Endodermal cell (in vitro differentiated cells): ENCODE measurements around the gene FAM174C. TPM values are rescaled to one million over a fixed set of nuclear protein-coding genes. Genes with fewer than 3 reads are reported as not detected.

Experiments
- DNase-seq: peaks from one replicate; pipeline ENCODE4 v3.0.0-alpha.2; 2017
- H3K27ac ChIP-seq: 2 replicates; pipeline ENCODE4 v1.5.1; 2013; ENCODE audit warnings: mild to moderate bottlenecking, low read depth, low read length, moderate library complexity
- H3K27me3 ChIP-seq: 2 replicates; pipeline ENCODE4 v1.6.1; 2013; ENCODE audit warnings: mild to moderate bottlenecking, low read length, moderate library complexity; ENCODE audit not compliant: insufficient read depth, control insufficient read depth, poor library complexity, severe bottlenecking
- H3K36me3 ChIP-seq: 2 replicates; pipeline ENCODE4 v1.7.0; 2013; ENCODE audit warnings: mild to moderate bottlenecking, low read length, moderate library complexity; ENCODE audit not compliant: control insufficient read depth, insufficient read depth
- H3K4me1 ChIP-seq: one replicate; pipeline ENCODE4 v1.7.0; 2013; ENCODE audit warnings: low read length; ENCODE audit not compliant: control insufficient read depth, insufficient read depth
- H3K4me3 ChIP-seq: 2 replicates; pipeline ENCODE4 v1.5.1; 2013; ENCODE audit warnings: mild to moderate bottlenecking, low read length, moderate library complexity
- H3K9ac ChIP-seq: 2 replicates; pipeline ENCODE4 v1.6.1; 2013; ENCODE audit warnings: mild to moderate bottlenecking, low read length, moderate library complexity; ENCODE audit not compliant: poor library complexity, severe bottlenecking; ENCODE audit errors: extremely low read depth
- H3K9me3 ChIP-seq: 2 replicates; pipeline ENCODE4 v1.6.1; 2013; ENCODE audit warnings: mild to moderate bottlenecking, low read length, moderate library complexity; ENCODE audit not compliant: control insufficient read depth
- H3K27ac Mint-ChIP-seq: 2 replicates; pipeline ENCODE4 v1.8.0; 2020; ENCODE audit warnings: mixed read lengths
- H3K27me3 Mint-ChIP-seq: 2 replicates; pipeline ENCODE4 v1.8.0; 2021; ENCODE audit warnings: mild to moderate bottlenecking, mixed read lengths; ENCODE audit not compliant: insufficient read depth
- H3K36me3 Mint-ChIP-seq: 2 replicates; pipeline ENCODE4 v1.8.0; 2020; ENCODE audit warnings: low read depth, mixed read lengths
- H3K4me1 Mint-ChIP-seq: 2 replicates; pipeline ENCODE4 v1.8.0; 2020; ENCODE audit warnings: mixed read lengths
- H3K4me3 Mint-ChIP-seq: 2 replicates; pipeline ENCODE4 v1.8.0; 2020; ENCODE audit warnings: mild to moderate bottlenecking, moderate library complexity, mixed read lengths
- H3K9me3 Mint-ChIP-seq: 2 replicates; pipeline ENCODE4 v1.8.0; 2020; ENCODE audit warnings: mild to moderate bottlenecking, mixed read lengths
- CTCF ChIP-seq: fragments of 200-600 bp; sonication (generic); conservative IDR thresholded peaks from 2 replicates; pipeline ENCODE4 v1.5.0; 2021; ENCODE audit warnings: antibody characterized with exemption, mild to moderate bottlenecking
- WGBS, 2 experiments: methylation state at CpG; one replicate each; pipeline versions ENCODE4 v1.1.5 to v1.1.7; 2013; ENCODE audit warnings: missing lambda C conversion rate in 2 of 2, mixed read lengths in 1 of 2; ENCODE audit not compliant: insufficient coverage in 1 of 2, insufficient read length in 1 of 2; 5-methylcytosine and 5-hydroxymethylcytosine counted together
- total RNA-seq, 2 donors: library from RNA; stranded (reverse); fragmentation: NEBNext Ultra II Directional in 1 of 2; extraction: Animal tissue kit (Norgen Biotek cat#: 25700) in 1 of 2; gene quantifications; 2 replicates in 1 of 2; 3 replicates in 1 of 2; pipeline ENCODE4 v1.2.1, GENCODE V29; 2021

The FAM174C gene
- total RNA-seq, 2 donors from 2014 or later: 45.1 to 46.0 TPM

GRCh38 chr19:1324806-1325567 is 49.7 kb downstream of the FAM174C start:
- Histone ChIP-seq H3K36me3 (no peaks in the 10 kb centered on the region), H3K4me3 (peak overlapping the region; percentile 62), H3K9ac (peak overlapping the region; percentile 77), H3K9me3 (no peaks in the 10 kb centered on the region), H3K27ac (peak overlapping the region; percentile 92), H3K4me1 (peaks cover 9% of the 10 kb centered on the region), H3K27me3 (no peaks in the 10 kb centered on the region)
- Mint-ChIP-seq H3K27ac (no peak overlapping the region), H3K36me3 (no peaks in the 10 kb centered on the region), H3K4me3 (no peak overlapping the region), H3K27me3 (no peaks in the 10 kb centered on the region), H3K9me3 (no peaks in the 10 kb centered on the region), H3K4me1 (no peaks in the 10 kb centered on the region)
- 4 to 19% methylated on average over 23 to 66 of the region's 66 CpGs for WGBS, 2 experiments
- no peak for DNase-seq
- TF ChIP-seq CTCF: no peak

- Histone ChIP-seq H3K9me3 (no peaks in the 10 kb centered on the region), H3K27ac (peak overlapping the region; percentile 92), H3K27me3 (no peaks in the 10 kb centered on the region), H3K36me3 (no peaks in the 10 kb centered on the region), H3K4me3 (no peak overlapping the region), H3K9ac (no peak overlapping the region), H3K4me1 (peaks cover 9% of the 10 kb centered on the region)
- DNase-seq: no peak
- no peak for TF ChIP-seq CTCF
- Mint-ChIP-seq H3K4me1 (no peaks in the 10 kb centered on the region), H3K36me3 (no peaks in the 10 kb centered on the region), H3K27ac (no peak overlapping the region), H3K27me3 (peaks cover 1% of the 10 kb centered on the region), H3K9me3 (no peaks in the 10 kb centered on the region), H3K4me3 (no peak overlapping the region)
- 88 to 90% methylated on average over 32 to 38 of the region's 38 CpGs for WGBS, 2 experiments
These were observed 50.4 kb downstream of the FAM174C start for GRCh38 chr19:1325568-1326294.

GRCh38 chr19:1327125-1327524 is 51.8 kb downstream of the FAM174C start:
- Mint-ChIP-seq H3K4me1 (no peaks in the 10 kb centered on the region), H3K9me3 (no peaks in the 10 kb centered on the region), H3K4me3 (no peak overlapping the region), H3K27ac (peak overlapping the region; percentile 1), H3K27me3 (peaks cover 1% of the 10 kb centered on the region), H3K36me3 (no peaks in the 10 kb centered on the region)
- Histone ChIP-seq H3K27ac (peak overlapping the region; percentile 49), H3K36me3 (no peaks in the 10 kb centered on the region), H3K27me3 (no peaks in the 10 kb centered on the region), H3K4me3 (no peak overlapping the region), H3K4me1 (peaks cover 9% of the 10 kb centered on the region), H3K9me3 (no peaks in the 10 kb centered on the region), H3K9ac (no peak overlapping the region)
- no peak for TF ChIP-seq CTCF
- WGBS, 2 experiments: 92 to 94% methylated on average over 12 to 14 of the region's 14 CpGs
- no peak for DNase-seq

Other genes starting within 250 kb of the FAM174C start
- gene CNN2, start 248.9 kb upstream of the FAM174C start, total RNA-seq: 100 to 1,000 TPM; 426 to 469 TPM
- 10 to 100 TPM; 67.2 to 68.7 TPM for gene ABCA7, start 235.4 kb upstream of the FAM174C start, total RNA-seq
- gene ARHGAP45, start 208.4 kb upstream of the FAM174C start, total RNA-seq: 10 to 100 TPM; 14.8 to 17.1 TPM
- gene POLR2E, start 180.2 kb upstream of the FAM174C start, total RNA-seq: 100 to 1,000 TPM; 225 to 254 TPM
- gene GPX4, start 171.5 kb upstream of the FAM174C start, total RNA-seq: 100 to 1,000 TPM; 331 to 449 TPM
- 10 to 100 TPM; 43.3 to 50.4 TPM for gene SBNO2, start 101.3 kb upstream of the FAM174C start, total RNA-seq
- gene STK11, start 69.8 kb upstream of the FAM174C start, total RNA-seq: 10 to 100 TPM; 78.8 to 81.4 TPM
- 10 to 100 TPM; 21.5 to 28.5 TPM for gene CBARP, start 37.5 kb upstream of the FAM174C start, total RNA-seq
- 100 to 1,000 TPM; 144 to 159 TPM for gene ATP5F1D, start 33.8 kb upstream of the FAM174C start, total RNA-seq
- gene MIDN, start 26.9 kb upstream of the FAM174C start, total RNA-seq: 100 to 1,000 TPM; 183 to 185 TPM
- 100 to 1,000 TPM; 282 to 301 TPM for gene CIRBP, start 6.2 kb upstream of the FAM174C start, total RNA-seq
- 10 to 100 TPM; 28.6 to 30.7 TPM for gene EFNA2, start 10.3 kb downstream of the FAM174C start, total RNA-seq
- gene NDUFS7, start 108.4 kb downstream of the FAM174C start, total RNA-seq: 10 to 100 TPM; 57.0 to 62.5 TPM
- 10 to 100 TPM; 38.4 to 49.6 TPM for gene GAMT, start 126.0 kb downstream of the FAM174C start, total RNA-seq
- gene DAZAP1, start 132.1 kb downstream of the FAM174C start, total RNA-seq: 100 to 1,000 TPM; 154 to 179 TPM
- gene RPS15, start 162.9 kb downstream of the FAM174C start, total RNA-seq: 1,000 to 10,000 TPM; 1,298 to 1,321 TPM
- gene APC2, start 174.6 kb downstream of the FAM174C start, total RNA-seq: under 1 TPM; 0.38 to 0.57 TPM
- 10 to 100 TPM; 40.0 to 51.1 TPM for gene C19orf25, start 203.7 kb downstream of the FAM174C start, total RNA-seq
- gene PCSK4, start 214.8 kb downstream of the FAM174C start, total RNA-seq: 10 to 100 TPM; 25.2 to 31.6 TPM
- 10 to 100 TPM; 24.7 to 49.4 TPM for gene REEP6, start 215.7 kb downstream of the FAM174C start, total RNA-seq
- gene ADAMTSL5, start 237.5 kb downstream of the FAM174C start, total RNA-seq: 1 to 10 TPM; 4.1 to 4.8 TPM
- under 1 TPM in 1 of 2 donors, not detected in 1; 0.48 TPM for gene PLK5, start 248.5 kb downstream of the FAM174C start, total RNA-seq